ENCODE measurements around the gene ADH7.
"Not testable (repeated sequence)": the region's sequence is repeated elsewhere in the genome, so short reads cannot be mapped to it uniquely, and the experiment has no call there.

ADH7 gene

GRCh38 chr4:99377341-99377740, 57.8 kb downstream of the ADH7 start:
- not testable (repeated sequence) for DNase-seq

GRCh38 chr4:99372464-99372863, 62.7 kb downstream of the ADH7 start:
- not testable (repeated sequence) for DNase-seq

- not testable (repeated sequence) for DNase-seq
These were observed 67.3 kb downstream of the ADH7 start for GRCh38 chr4:99367817-99368216.

- no peak for DNase-seq
These were observed 68.7 kb downstream of the ADH7 start for GRCh38 chr4:99366491-99366890.

GRCh38 chr4:99362768-99363167, 72.4 kb downstream of the ADH7 start:
- DNase-seq: no peak
